NCI-H1436 (cell line): Measurements from ENCODE around the gene CAMK2D.

Experiments
- DNase-seq: peaks from one replicate; lab custom pipeline; 2025; lab: John Stamatoyannopoulos, UW

The CAMK2D gene

GRCh38 chr4:113564493-113564892 lies 197.0 kb downstream of the CAMK2D start:
- no peak for DNase-seq

- DNase-seq: no peak
Observed at GRCh38 chr4:113563691-113564378, 197.7 kb downstream of the CAMK2D start.

GRCh38 chr4:113561758-113562157 lies 199.8 kb downstream of the CAMK2D start:
- no peak for DNase-seq

GRCh38 chr4:113561092-113561491 lies 200.4 kb downstream of the CAMK2D start:
- DNase-seq: no peak

- no peak for DNase-seq
Observed at GRCh38 chr4:113560579-113560978, 201.0 kb downstream of the CAMK2D start.

- DNase-seq: no peak
Observed at GRCh38 chr4:113559947-113560346, 201.6 kb downstream of the CAMK2D start.

- DNase-seq: no peak
Observed at GRCh38 chr4:113556382-113557134, 205.0 kb downstream of the CAMK2D start.

GRCh38 chr4:113555868-113556267 lies 205.7 kb downstream of the CAMK2D start:
- DNase-seq: no peak

GRCh38 chr4:113553082-113553481 lies 208.5 kb downstream of the CAMK2D start:
- no peak for DNase-seq

- no peak for DNase-seq
Observed at GRCh38 chr4:113550510-113550909, 211.0 kb downstream of the CAMK2D start.

GRCh38 chr4:113548303-113548702 lies 213.2 kb downstream of the CAMK2D start:
- no peak for DNase-seq

GRCh38 chr4:113547487-113548042 lies 214.0 kb downstream of the CAMK2D start:
- peak; percentile 85 for DNase-seq

- no peak for DNase-seq
Observed at GRCh38 chr4:113541933-113542332, 219.6 kb downstream of the CAMK2D start.

- no peak for DNase-seq
Observed at GRCh38 chr4:113540859-113541258, 220.7 kb downstream of the CAMK2D start.

- no peak for DNase-seq
Observed at GRCh38 chr4:113539408-113539807, 222.1 kb downstream of the CAMK2D start.

- no peak for DNase-seq
Observed at GRCh38 chr4:113537628-113538027, 223.9 kb downstream of the CAMK2D start.

GRCh38 chr4:113537203-113537602 lies 224.3 kb downstream of the CAMK2D start:
- DNase-seq: no peak

- DNase-seq: no peak
Observed at GRCh38 chr4:113534711-113535110, 226.8 kb downstream of the CAMK2D start.

- DNase-seq: no peak
Observed at GRCh38 chr4:113531572-113531971, 230.0 kb downstream of the CAMK2D start.

GRCh38 chr4:113528395-113528794 lies 233.1 kb downstream of the CAMK2D start:
- DNase-seq: no peak

GRCh38 chr4:113525521-113525920 lies 236.0 kb downstream of the CAMK2D start:
- DNase-seq: no peak

GRCh38 chr4:113524505-113525186 lies 236.9 kb downstream of the CAMK2D start:
- DNase-seq: no peak

GRCh38 chr4:113524096-113524495 lies 237.4 kb downstream of the CAMK2D start:
- no peak for DNase-seq
